ENCODE data around the gene OR2A5. TPM values are rescaled to one million over a fixed set of nuclear protein-coding genes. Genes with fewer than 3 reads are reported as not detected.

The OR2A5 gene
- total RNA-seq, 4 donors from 2014 or later: not detected

- no peak for DNase-seq (ENCODE audit: low spot score in 2 of 2)
- intact Hi-C loops (cut with DNase I; ENCODE audit: low total_unique reads): no loop called here
- TF ChIP-seq POLR2A (IDR thresholded peaks at IDR 0.05) (no peak), CTCF (IDR thresholded peaks at IDR 0.05) (no peak)
- no peak overlapping the region for H3K4me3 ChIP-seq (ENCODE audit: low read depth, poor library complexity, severe bottlenecking)
- 45 to 49% methylated on average over 4 of the region's 4 CpGs for WGBS, 2 donors
Observed at GRCh38 chr7:144026203-144026883, 22.4 kb upstream of the OR2A5 start.

- TF ChIP-seq POLR2A (IDR thresholded peaks at IDR 0.05) (no peak), CTCF (IDR thresholded peaks at IDR 0.05) (no peak)
- 7 to 11% methylated on average over 3 of the region's 3 CpGs for WGBS, 2 donors
- intact Hi-C loops (cut with DNase I; ENCODE audit: low total_unique reads): no loop called here
- no peak overlapping the region for H3K4me3 ChIP-seq (ENCODE audit: low read depth, poor library complexity, severe bottlenecking)
- DNase-seq (ENCODE audit: low spot score in 2 of 2): no peak
Observed at GRCh38 chr7:144027070-144027469, 21.7 kb upstream of the OR2A5 start.

GRCh38 chr7:144027974-144028373, 20.8 kb upstream of the OR2A5 start:
- H3K4me3 ChIP-seq (ENCODE audit: low read depth, poor library complexity, severe bottlenecking): no peak overlapping the region
- no peak for TF ChIP-seq CTCF (IDR thresholded peaks at IDR 0.05)
- no peak for TF ChIP-seq POLR2A (IDR thresholded peaks at IDR 0.05)
- 37 to 44% methylated on average over 1 of the region's 1 CpG for WGBS, 2 donors
- intact Hi-C loops (cut with DNase I; ENCODE audit: low total_unique reads): no loop called here
- no peak for DNase-seq (ENCODE audit: low spot score in 2 of 2)

- DNase-seq (ENCODE audit: low spot score in 2 of 2): no peak
- WGBS, 2 donors: 86 to 87% methylated on average over 3 of the region's 3 CpGs
- no peak for TF ChIP-seq CTCF (IDR thresholded peaks at IDR 0.05)
- no peak for TF ChIP-seq POLR2A (IDR thresholded peaks at IDR 0.05)
- intact Hi-C loops (cut with DNase I; ENCODE audit: low total_unique reads): no loop called here
- no peak overlapping the region for H3K4me3 ChIP-seq (ENCODE audit: low read depth, poor library complexity, severe bottlenecking)
Observed at GRCh38 chr7:144028547-144028946, 20.2 kb upstream of the OR2A5 start.

GRCh38 chr7:144032516-144032915, 16.2 kb upstream of the OR2A5 start:
- H3K4me3 ChIP-seq (ENCODE audit: low read depth, poor library complexity, severe bottlenecking): no peak overlapping the region
- no peak for DNase-seq (ENCODE audit: low spot score in 2 of 2)
- WGBS, 2 donors: 82 to 84% methylated on average over 5 of the region's 5 CpGs
- intact Hi-C loops (cut with DNase I; ENCODE audit: low total_unique reads): no loop called here
- TF ChIP-seq POLR2A (IDR thresholded peaks at IDR 0.05): no peak
- no peak for TF ChIP-seq CTCF (IDR thresholded peaks at IDR 0.05)
